ENCODE data around the gene TBC1D22A. TPM values are rescaled to one million over a fixed set of nuclear protein-coding genes. Genes with fewer than 3 reads are reported as not detected.

Gene TBC1D22A
- total RNA-seq, 1 experiment from 2014 or later = 27.6 TPM

GRCh38 chr22:46857885-46858143, 95.4 kb downstream of the TBC1D22A start:
- TF ChIP-seq CTCF (IDR thresholded peaks at IDR 0.05; ENCODE audit: unreplicated experiment) = no peak
- CTCF ChIA-PET = interaction anchor here (0.6 to 0.7 kb wide), 2 partner anchors 20 to 255 kb away, joined by 4 to 5 read pairs; no protein-coding TSS in a partner anchor
- Mint-ChIP-seq H3K27ac (ENCODE audit: unreplicated experiment) (no peak overlapping the region), H3K4me3 (ENCODE audit: low read depth, unreplicated experiment) (no peak overlapping the region), H3K27me3 (ENCODE audit: unreplicated experiment) (no peaks in the 10 kb centered on the region), H3K9me3 (ENCODE audit: low read depth, unreplicated experiment) (peaks cover 2% of the 10 kb centered on the region), H3K36me3 (ENCODE audit: insufficient read depth, unreplicated experiment) (peaks cover 5% of the 10 kb centered on the region), H3K4me1 (ENCODE audit: low read depth, unreplicated experiment) (peaks cover 8% of the 10 kb centered on the region)
- no TSS peak for BruUV-seq (replicated peaks)
- intact Hi-C loops (cut with micrococcal nuclease; ENCODE audit: unreplicated experiment) = no loop called here
- no peak for DNase-seq

- Mint-ChIP-seq H3K27me3 (ENCODE audit: unreplicated experiment) (no peaks in the 10 kb centered on the region), H3K9me3 (ENCODE audit: low read depth, unreplicated experiment) (peaks cover 2% of the 10 kb centered on the region), H3K4me1 (ENCODE audit: low read depth, unreplicated experiment) (peaks cover 13% of the 10 kb centered on the region), H3K4me3 (ENCODE audit: low read depth, unreplicated experiment) (no peak overlapping the region), H3K27ac (ENCODE audit: unreplicated experiment) (no peak overlapping the region), H3K36me3 (ENCODE audit: insufficient read depth, unreplicated experiment) (peaks cover 5% of the 10 kb centered on the region)
- intact Hi-C loops (cut with micrococcal nuclease; ENCODE audit: unreplicated experiment) = no loop called here
- CTCF ChIA-PET = interaction anchor here (0.6 to 0.7 kb wide), 2 partner anchors 20 to 256 kb away, joined by 4 to 5 read pairs; no protein-coding TSS in a partner anchor
- TF ChIP-seq CTCF (IDR thresholded peaks at IDR 0.05; ENCODE audit: unreplicated experiment) = no peak
- no peak for DNase-seq
- no TSS peak for BruUV-seq (replicated peaks)
These were observed 95.8 kb downstream of the TBC1D22A start for GRCh38 chr22:46858181-46858771.

- no peak for DNase-seq
- Mint-ChIP-seq H3K36me3 (ENCODE audit: insufficient read depth, unreplicated experiment) (no peaks in the 10 kb centered on the region), H3K4me1 (ENCODE audit: low read depth, unreplicated experiment) (peaks cover 21% of the 10 kb centered on the region), H3K27ac (ENCODE audit: unreplicated experiment) (no peak overlapping the region), H3K4me3 (ENCODE audit: low read depth, unreplicated experiment) (no peak overlapping the region), H3K27me3 (ENCODE audit: unreplicated experiment) (no peaks in the 10 kb centered on the region), H3K9me3 (ENCODE audit: low read depth, unreplicated experiment) (peaks cover 2% of the 10 kb centered on the region)
- TF ChIP-seq CTCF (IDR thresholded peaks at IDR 0.05; ENCODE audit: unreplicated experiment) = no peak
- no TSS peak for BruUV-seq (replicated peaks)
- intact Hi-C loops (cut with micrococcal nuclease; ENCODE audit: unreplicated experiment) = no loop called here
- CTCF ChIA-PET = interaction anchor here (0.6 kb wide), 1 partner anchor 28 kb away, joined by 3 read pairs; no protein-coding TSS in a partner anchor
These were observed 98.1 kb downstream of the TBC1D22A start for GRCh38 chr22:46860562-46860961.

GRCh38 chr22:46861468-46862367, 99.3 kb downstream of the TBC1D22A start:
- intact Hi-C loops (cut with micrococcal nuclease; ENCODE audit: unreplicated experiment) = no loop called here
- Mint-ChIP-seq H3K4me3 (ENCODE audit: low read depth, unreplicated experiment) (no peak overlapping the region), H3K9me3 (ENCODE audit: low read depth, unreplicated experiment) (peaks cover 2% of the 10 kb centered on the region), H3K27ac (ENCODE audit: unreplicated experiment) (no peak overlapping the region), H3K4me1 (ENCODE audit: low read depth, unreplicated experiment) (peaks cover 21% of the 10 kb centered on the region), H3K27me3 (ENCODE audit: unreplicated experiment) (no peaks in the 10 kb centered on the region), H3K36me3 (ENCODE audit: insufficient read depth, unreplicated experiment) (no peaks in the 10 kb centered on the region)
- DNase-seq = no peak
- BruUV-seq (replicated peaks) = no TSS peak
- CTCF ChIA-PET = no interaction called here
- TF ChIP-seq CTCF (IDR thresholded peaks at IDR 0.05; ENCODE audit: unreplicated experiment) = no peak
